Keratinocyte (primary cell): ENCODE measurements around the gene MAN1C1. TPM values are rescaled to one million over a fixed set of nuclear protein-coding genes. Genes with fewer than 3 reads are reported as not detected.

Source experiments
- DNase-seq: peaks from one replicate; pipeline ENCODE4 v3.0.0-alpha.2; 2011; ENCODE audit warnings: low read depth, missing footprints, low spot score
- FAIRE-seq: peaks from 2 replicates; lab custom pipeline; 2011; peaks lifted over from hg19 to GRCh38; lab: Jason Lieb, UNC
- H2AFZ ChIP-seq: 2 replicates; pipeline ENCODE4 v1.6.0; 2012; ENCODE audit warnings: low read length, control low read depth, inconsistent platforms; ENCODE audit not compliant: control insufficient read depth
- H3K27ac ChIP-seq: 2 replicates; pipeline ENCODE4 v1.5.1; 2011; ENCODE audit warnings: low read length; ENCODE audit not compliant: control insufficient read depth, insufficient read depth
- H3K27me3 ChIP-seq: 3 replicates; pipeline ENCODE4 v1.6.0; 2011; ENCODE audit warnings: low read length; ENCODE audit not compliant: control insufficient read depth, insufficient read depth; ENCODE audit errors: extremely low read depth
- H3K36me3 ChIP-seq, 2 experiments: 2 replicates in 1 of 2; 3 replicates in 1 of 2; pipeline ENCODE4 v1.5.1; 2011; ENCODE audit warnings: low read length in 2 of 2, mild to moderate bottlenecking in 1 of 2; ENCODE audit not compliant: control insufficient read depth in 2 of 2, insufficient read depth in 2 of 2; ENCODE audit errors: extremely low read depth in 1 of 2
- H3K4me1 ChIP-seq: 3 replicates; pipeline ENCODE4 v1.5.1; 2011; ENCODE audit warnings: low read length; ENCODE audit not compliant: control insufficient read depth, insufficient read depth; ENCODE audit errors: extremely low read depth
- H3K4me2 ChIP-seq: 3 replicates; pipeline ENCODE4 v1.6.0; 2011; ENCODE audit warnings: low read depth, low read length; ENCODE audit not compliant: control insufficient read depth, insufficient read depth; ENCODE audit errors: extremely low read depth
- H3K4me3 ChIP-seq, 3 experiments: fragments of 200-600 bp in 1 of 3; sonication (generic) in 1 of 3; 2 replicates in 2 of 3; 3 replicates in 1 of 3; pipeline ENCODE4 v1.5.1; 2011 to 2016; ENCODE audit warnings: low read length in 3 of 3, mild to moderate bottlenecking in 3 of 3, control low read depth in 2 of 3, inconsistent platforms in 1 of 3, low read depth in 1 of 3, mixed read lengths in 1 of 3, mixed run types in 1 of 3, moderate library complexity in 1 of 3; ENCODE audit not compliant: control insufficient read depth in 2 of 3, insufficient read depth in 2 of 3; ENCODE audit errors: extremely low read depth in 1 of 3
- H3K79me2 ChIP-seq: 2 replicates; pipeline ENCODE4 v1.6.0; 2012; ENCODE audit warnings: low read length; ENCODE audit not compliant: control insufficient read depth, insufficient read depth
- H3K9ac ChIP-seq: 3 replicates; pipeline ENCODE4 v1.6.0; 2011; ENCODE audit warnings: low read length; ENCODE audit not compliant: control insufficient read depth, insufficient read depth; ENCODE audit errors: extremely low read depth
- H3K9me1 ChIP-seq: 3 replicates; pipeline ENCODE4 v1.6.0; 2011; ENCODE audit warnings: low read length; ENCODE audit not compliant: control insufficient read depth, insufficient read depth; ENCODE audit errors: extremely low read depth
- H3K9me3 ChIP-seq: 2 replicates; pipeline ENCODE4 v1.5.1; 2012; ENCODE audit warnings: low read depth, low read length; ENCODE audit not compliant: control insufficient read depth
- H4K20me1 ChIP-seq: 3 replicates; pipeline ENCODE4 v1.6.0; 2011; ENCODE audit warnings: low read length; ENCODE audit not compliant: control insufficient read depth, insufficient read depth; ENCODE audit errors: extremely low read depth
- CTCF ChIP-seq, 3 experiments: IDR thresholded peaks in 1 of 3; conservative IDR thresholded peaks in 1 of 3; optimal IDR thresholded peaks in 1 of 3; 2 replicates in 2 of 3; 3 replicates in 1 of 3; pipeline versions ENCODE3 to v1.5.1; 2011; ENCODE audit warnings: low read length in 3 of 3, mild to moderate bottlenecking in 3 of 3, moderate library complexity in 2 of 3, control low read depth in 1 of 3, inconsistent platforms in 1 of 3; ENCODE audit not compliant: insufficient read depth in 2 of 3; ENCODE audit errors: extremely low read depth in 1 of 3
- EZH2 ChIP-seq: IDR thresholded peaks from one replicate; pipeline ENCODE4 v1.6.1; 2012; ENCODE audit warnings: inconsistent platforms, mild to moderate bottlenecking, low read length, moderate library complexity
- dilution Hi-C: fragments of 300-500 bp; cut with MboI; formaldehyde crosslinking; loops from one replicate; pipeline ENCODE4 v1.7.0; 2020; ENCODE audit warnings: low sequenced_read_pairs; ENCODE audit not compliant: extremely low pct_ligation_motif_present
- polyA plus RNA-seq, 5 experiments: library from polyadenylated mRNA; depleted of rRNA in 3 of 5; stranded (reverse) in 3 of 5; stranded (forward) in 1 of 5; unstranded in 1 of 5; fragments of >200 nt; gene quantifications; 1 replicate in 1 of 5; 2 replicates in 3 of 5; 3 replicates in 1 of 5; pipeline versions ENCODE4 v1.2.1 to v1.2.3, GENCODE V29; 2011 to 2012; ENCODE audit warnings: missing spikeins in 2 of 5, low read depth in 1 of 5, low replicate concordance in 1 of 5

Gene MAN1C1
- polyA plus RNA-seq, 1 donor (not counting 4 experiments of a cell fraction or from before 2014, with no cell fraction given) = 0.07 TPM

DNA sequence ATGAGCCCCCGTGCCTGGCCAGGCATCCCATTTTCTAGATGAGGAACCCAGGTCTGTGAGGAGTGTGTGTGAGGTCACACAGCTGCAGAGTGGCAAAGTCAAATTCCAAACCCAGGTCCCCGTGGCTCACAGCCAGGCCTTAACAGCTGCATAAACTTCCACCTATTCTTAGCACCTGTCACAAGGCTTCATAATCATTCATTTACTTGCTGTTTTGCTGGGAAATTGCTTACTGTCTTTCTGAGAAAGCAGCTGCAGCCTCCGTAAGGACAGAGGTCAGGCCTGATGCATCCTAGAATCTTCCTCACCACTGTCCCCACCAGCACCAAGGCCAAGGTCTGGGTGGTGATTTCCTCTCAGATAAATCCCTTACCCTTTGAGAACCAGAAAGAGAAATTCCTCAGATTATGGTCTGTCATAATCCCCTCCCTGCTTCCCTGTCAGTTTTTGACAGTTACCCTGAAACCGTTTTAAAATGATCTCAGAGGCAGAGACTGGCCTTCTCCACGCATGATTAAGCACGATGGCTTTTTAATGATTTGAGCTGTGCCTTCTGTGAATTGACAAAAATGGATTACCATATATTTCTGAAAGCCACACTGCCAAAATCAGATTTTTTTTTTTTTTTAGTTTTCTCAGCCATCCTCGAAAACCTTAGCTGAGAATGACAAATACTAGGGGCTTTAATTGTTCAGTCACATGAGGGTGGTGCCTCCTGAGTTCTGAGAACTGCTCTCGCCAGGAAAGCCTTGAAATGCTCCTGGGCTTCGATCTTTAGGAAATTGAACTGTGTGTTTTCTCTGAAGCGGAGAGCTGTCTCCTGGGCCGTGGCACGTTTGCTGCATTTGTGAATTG lies 113.4 kb downstream of the MAN1C1 start:
- Histone ChIP-seq H3K4me2 (no peak overlapping the region), H2AFZ (no peak overlapping the region), H3K9ac (no peak overlapping the region), H3K9me1 (no peaks in the 10 kb centered on the region), H3K4me3 (no peak overlapping the region), H3K27ac (no peak overlapping the region), H3K27me3 (no peaks in the 10 kb centered on the region), H3K4me1 (peaks cover under 1% of the 10 kb centered on the region), H3K9me3 (no peaks in the 10 kb centered on the region), H4K20me1 (no peaks in the 10 kb centered on the region), H3K36me3 (no peaks in the 10 kb centered on the region), H3K79me2 (no peaks in the 10 kb centered on the region)
- no peak for TF ChIP-seq EZH2
- FAIRE-seq = no peak
- dilution Hi-C loops = no loop called here
- DNase-seq = no peak

DNA sequence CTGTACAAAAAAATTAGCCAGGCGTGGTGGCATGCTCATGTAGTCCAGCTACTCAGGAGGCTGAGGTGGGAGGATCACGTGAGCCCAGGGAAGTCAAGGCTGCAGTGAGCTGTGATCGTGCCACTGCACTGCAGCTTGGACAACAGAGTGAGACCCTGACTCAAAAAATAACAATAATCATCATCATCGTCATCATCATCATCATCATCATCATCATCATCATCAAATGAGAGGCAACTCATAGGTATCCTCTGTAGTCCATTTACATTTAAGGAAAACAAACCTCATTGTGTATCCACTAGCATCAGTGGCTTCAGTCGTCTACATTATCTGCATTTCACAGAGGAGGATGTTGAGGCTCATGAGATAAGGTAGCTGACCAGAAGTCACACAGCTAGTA lies 114.6 kb downstream of the MAN1C1 start:
- TF ChIP-seq EZH2 (no peak), CTCF (optimal IDR thresholded peaks at IDR 0.05 in 1 of 3, IDR thresholded peaks at IDR 0.05 in 1 of 3, conservative IDR thresholded peaks at IDR 0.05 in 1 of 3; ENCODE audit: extremely low read depth in 1 of 3, insufficient read depth in 2 of 3, low read length in 3 of 3) (no peak)
- no peaks in the 10 kb centered on the region for H3K36me3 ChIP-seq
- H3K27me3 ChIP-seq = no peaks in the 10 kb centered on the region
- no peaks in the 10 kb centered on the region for H4K20me1 ChIP-seq
- no peaks in the 10 kb centered on the region for H3K4me1 ChIP-seq
- no peak overlapping the region for H3K27ac ChIP-seq
- no peak overlapping the region for H3K4me2 ChIP-seq
- no peaks in the 10 kb centered on the region for H3K9me3 ChIP-seq
- DNase-seq = no peak
- no peak overlapping the region for H3K9ac ChIP-seq
- no peak overlapping the region for H3K4me3 ChIP-seq
- no peaks in the 10 kb centered on the region for H3K79me2 ChIP-seq
- H3K9me1 ChIP-seq = no peaks in the 10 kb centered on the region
- no peak for FAIRE-seq
- no peak overlapping the region for H2AFZ ChIP-seq
- dilution Hi-C loops = no loop called here
